Measurements from ENCODE around the gene C2CD3. TPM values are rescaled to one million over a fixed set of nuclear protein-coding genes. Genes with fewer than 3 reads are reported as not detected.

Gene C2CD3
- total RNA-seq, 4 donors from 2014 or later, result 16.8 to 50.3 (median 29.0) TPM

DNA sequence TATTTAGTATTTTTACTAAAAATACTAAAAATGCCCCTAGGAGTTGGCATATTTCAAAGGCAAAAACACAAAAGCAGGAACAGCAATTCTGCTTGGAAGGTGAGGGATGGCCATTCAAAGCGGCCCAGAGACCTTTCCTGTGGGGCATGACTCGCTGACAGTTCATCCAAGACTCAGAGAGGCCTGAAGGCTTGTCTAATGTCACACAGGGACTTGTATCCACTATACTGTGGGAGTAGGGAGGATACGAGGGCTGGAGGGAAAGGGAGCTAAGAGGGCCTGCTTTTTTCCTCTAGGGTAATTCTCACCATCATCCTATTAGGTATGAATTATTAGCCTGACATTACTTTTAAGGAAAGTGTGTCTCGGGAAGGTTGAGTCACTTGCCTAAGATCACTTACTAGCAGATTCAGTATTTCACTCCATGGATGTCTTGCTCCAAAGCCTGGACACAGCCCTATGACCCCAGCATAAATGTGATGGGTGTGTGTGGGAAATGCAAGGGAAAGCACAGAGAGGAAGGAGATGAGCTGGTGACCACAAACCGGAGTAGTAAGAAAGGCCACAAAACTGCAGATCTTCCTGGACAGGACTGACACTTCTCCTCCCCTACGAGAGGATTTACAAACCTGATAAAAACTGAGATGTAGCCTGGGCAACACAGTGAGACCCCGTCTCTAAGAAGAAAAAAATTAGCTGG lies 145.2 kb downstream of the C2CD3 start:
- DNase-seq, result no peak
- TF ChIP-seq, protein P1, sequence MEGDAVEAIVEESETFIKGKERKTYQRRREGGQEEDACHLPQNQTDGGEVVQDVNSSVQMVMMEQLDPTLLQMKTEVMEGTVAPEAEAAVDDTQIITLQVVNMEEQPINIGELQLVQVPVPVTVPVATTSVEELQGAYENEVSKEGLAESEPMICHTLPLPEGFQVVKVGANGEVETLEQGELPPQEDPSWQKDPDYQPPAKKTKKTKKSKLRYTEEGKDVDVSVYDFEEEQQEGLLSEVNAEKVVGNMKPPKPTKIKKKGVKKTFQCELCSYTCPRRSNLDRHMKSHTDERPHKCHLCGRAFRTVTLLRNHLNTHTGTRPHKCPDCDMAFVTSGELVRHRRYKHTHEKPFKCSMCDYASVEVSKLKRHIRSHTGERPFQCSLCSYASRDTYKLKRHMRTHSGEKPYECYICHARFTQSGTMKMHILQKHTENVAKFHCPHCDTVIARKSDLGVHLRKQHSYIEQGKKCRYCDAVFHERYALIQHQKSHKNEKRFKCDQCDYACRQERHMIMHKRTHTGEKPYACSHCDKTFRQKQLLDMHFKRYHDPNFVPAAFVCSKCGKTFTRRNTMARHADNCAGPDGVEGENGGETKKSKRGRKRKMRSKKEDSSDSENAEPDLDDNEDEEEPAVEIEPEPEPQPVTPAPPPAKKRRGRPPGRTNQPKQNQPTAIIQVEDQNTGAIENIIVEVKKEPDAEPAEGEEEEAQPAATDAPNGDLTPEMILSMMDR (IDR thresholded peaks at IDR 0.05), result no peak
- TF ChIP-seq POLR2A (IDR thresholded peaks at IDR 0.05), result no peak
- H3K36me3 ChIP-seq, result no peaks in the 10 kb centered on the region

DNA sequence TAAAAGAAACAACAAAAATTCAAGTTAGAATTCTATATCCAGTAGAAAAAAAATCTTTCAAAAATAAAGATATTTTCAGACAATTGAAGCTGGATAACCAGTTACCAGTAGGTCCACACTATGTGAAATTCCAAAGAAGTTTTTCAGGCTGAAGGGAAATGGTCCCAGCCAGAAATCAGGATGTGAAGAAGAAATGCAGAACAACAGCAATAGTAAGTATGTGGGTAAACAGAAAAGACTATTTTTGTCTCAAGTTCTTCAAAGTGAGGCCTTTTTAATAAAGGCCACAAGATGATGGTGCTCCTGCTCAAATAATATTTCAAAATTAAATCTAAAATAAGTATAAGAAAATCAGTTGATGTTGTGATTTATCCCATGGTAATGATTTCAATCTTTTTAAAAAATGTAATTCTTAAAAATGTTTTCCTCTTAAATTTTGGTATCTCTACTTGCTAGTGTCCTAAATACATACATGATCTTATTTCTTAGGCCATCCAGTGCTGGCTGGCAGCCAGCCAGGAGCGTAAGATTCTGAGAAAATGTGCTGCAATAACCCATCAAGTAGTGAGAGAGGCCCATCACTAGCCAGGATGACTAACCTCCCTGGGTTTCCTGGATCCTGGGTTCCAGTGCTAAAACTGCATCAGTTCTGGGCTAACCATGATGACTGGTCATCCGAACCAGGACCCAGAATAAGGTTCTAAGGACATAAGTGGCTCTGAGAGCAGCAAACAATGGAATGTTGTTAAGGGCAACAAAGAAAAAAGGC lies 146.4 kb downstream of the C2CD3 start:
- peak in 1 of 3 donors; percentile 78 for DNase-seq
- H3K27ac ChIP-seq, result no peak overlapping the region

More for the DNA sequence above, 145.2 kb downstream of the C2CD3 start:
- H3K4me3 ChIP-seq, result no peak overlapping the region
- H3K27ac ChIP-seq, result no peak overlapping the region
- peaks cover 0 to 4% (median 0%) of the 10 kb centered on the region in 4 donors for H3K4me1 ChIP-seq
- H3K9me3 ChIP-seq, result no peaks in the 10 kb centered on the region
- no peaks in the 10 kb centered on the region for H3K27me3 ChIP-seq

DNA sequence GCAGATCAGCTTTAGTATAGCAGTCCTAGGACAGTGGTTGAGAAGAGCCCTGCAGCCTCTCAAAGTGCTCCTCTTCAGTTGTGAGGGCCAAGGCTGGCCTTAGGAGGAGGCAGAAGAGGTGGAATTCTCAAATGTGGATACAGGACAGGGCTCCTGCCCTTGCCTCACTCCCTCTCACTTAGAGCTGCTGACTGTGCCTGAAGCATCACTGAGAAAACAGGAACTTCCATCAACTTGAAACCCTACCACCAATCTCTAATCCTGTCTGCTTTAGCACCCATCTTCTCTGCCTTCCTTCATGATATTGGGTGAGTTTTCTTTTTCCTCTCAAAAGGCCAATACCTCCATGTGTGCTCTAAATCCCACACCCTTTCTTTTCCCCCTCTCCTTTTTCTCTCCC lies 147.5 kb downstream of the C2CD3 start:
- Histone ChIP-seq H3K27me3 (no peaks in the 10 kb centered on the region), H3K9me3 (no peaks in the 10 kb centered on the region), H3K27ac (peak overlapping the region in 1 of 4 donors; percentile 17), H3K4me1 (peaks cover 0 to 20% (median 17%) of the 10 kb centered on the region in 4 donors), H3K4me3 (no peak overlapping the region), H3K36me3 (no peaks in the 10 kb centered on the region)
- TF ChIP-seq, protein P1 (IDR thresholded peaks at IDR 0.05), result no peak
- TF ChIP-seq POLR2A (IDR thresholded peaks at IDR 0.05), result no peak
- DNase-seq, result no peak

More for the DNA sequence above, 146.4 kb downstream of the C2CD3 start:
- no peak for TF ChIP-seq POLR2A (IDR thresholded peaks at IDR 0.05)
- TF ChIP-seq, protein P1 (IDR thresholded peaks at IDR 0.05), result no peak
- Histone ChIP-seq H3K9me3 (no peaks in the 10 kb centered on the region), H3K27me3 (no peaks in the 10 kb centered on the region), H3K4me3 (no peak overlapping the region), H3K36me3 (no peaks in the 10 kb centered on the region), H3K4me1 (peaks cover 0 to 10% (median 8%) of the 10 kb centered on the region in 4 donors)

DNA sequence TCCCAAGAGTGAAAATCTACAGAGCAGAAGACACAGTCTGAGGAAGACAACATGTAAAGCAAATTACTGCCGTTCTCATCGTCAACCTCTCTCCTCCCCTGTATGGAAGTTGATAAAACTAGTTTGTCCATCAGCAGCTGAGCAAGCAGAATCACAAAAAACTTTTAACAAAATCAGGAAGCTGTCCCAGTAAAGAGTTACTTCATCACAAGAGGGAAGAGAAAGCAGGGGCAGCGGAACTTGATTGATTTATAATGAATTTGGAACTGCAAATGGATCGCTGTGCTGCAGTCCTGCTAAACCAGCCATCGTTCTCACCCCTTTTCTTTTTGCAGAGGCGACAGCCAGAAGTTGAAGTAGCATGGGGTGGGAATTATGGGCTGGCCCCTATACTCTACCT lies 148.3 kb downstream of the C2CD3 start:
- Histone ChIP-seq H3K4me3 (no peak overlapping the region), H3K27ac (peak overlapping the region in 1 of 4 donors; percentile 17), H3K27me3 (no peaks in the 10 kb centered on the region), H3K36me3 (no peaks in the 10 kb centered on the region), H3K4me1 (peaks cover 0 to 26% (median 17%) of the 10 kb centered on the region in 4 donors), H3K9me3 (no peaks in the 10 kb centered on the region)
- TF ChIP-seq, protein P1 (IDR thresholded peaks at IDR 0.05), result no peak
- TF ChIP-seq POLR2A (IDR thresholded peaks at IDR 0.05), result no peak
- no peak for DNase-seq

DNA sequence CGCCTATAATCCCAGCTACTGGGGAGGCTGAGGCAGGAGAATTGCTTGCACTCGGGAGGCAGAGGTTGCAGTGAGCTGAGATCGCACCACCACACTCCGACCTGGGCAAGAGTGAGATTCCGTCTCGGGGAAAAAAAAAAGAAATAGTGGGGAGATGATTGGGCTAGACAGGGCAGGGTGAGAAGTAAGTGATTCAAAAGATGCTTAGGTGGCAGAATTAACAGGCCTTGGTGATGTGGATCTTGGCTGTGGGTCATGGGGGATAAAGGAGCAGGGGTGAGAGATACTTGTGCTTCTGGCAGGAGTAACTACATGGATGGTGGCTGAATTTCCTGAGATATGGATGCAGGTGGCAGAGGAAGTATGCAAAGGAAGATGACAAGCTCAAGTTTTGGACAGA lies 148.8 kb downstream of the C2CD3 start:
- Histone ChIP-seq H3K4me3 (no peak overlapping the region), H3K27ac (no peak overlapping the region), H3K9me3 (no peaks in the 10 kb centered on the region), H3K4me1 (peaks cover 0 to 26% (median 17%) of the 10 kb centered on the region in 4 donors), H3K27me3 (no peaks in the 10 kb centered on the region), H3K36me3 (no peaks in the 10 kb centered on the region)
- no peak for DNase-seq
- TF ChIP-seq, protein P1 (IDR thresholded peaks at IDR 0.05), result no peak
- TF ChIP-seq POLR2A (IDR thresholded peaks at IDR 0.05), result no peak
